ENCODE results near the gene BCDIN3D. TPM values are rescaled to one million over a fixed set of nuclear protein-coding genes. Genes with fewer than 3 reads are reported as not detected.

BCDIN3D gene
- total RNA-seq: 1 to 10 TPM; 1.9 to 3.4 (median 2.7) TPM

GRCh38 chr12:49842519-49843352, at the start of gene BCDIN3D:
Gene BCDIN3D, minus strand, starts transcription at chr12:49843106. Its CDS starts 19 bp downstream, at chr12:49843087.
- TF ChIP-seq, protein P1, sequence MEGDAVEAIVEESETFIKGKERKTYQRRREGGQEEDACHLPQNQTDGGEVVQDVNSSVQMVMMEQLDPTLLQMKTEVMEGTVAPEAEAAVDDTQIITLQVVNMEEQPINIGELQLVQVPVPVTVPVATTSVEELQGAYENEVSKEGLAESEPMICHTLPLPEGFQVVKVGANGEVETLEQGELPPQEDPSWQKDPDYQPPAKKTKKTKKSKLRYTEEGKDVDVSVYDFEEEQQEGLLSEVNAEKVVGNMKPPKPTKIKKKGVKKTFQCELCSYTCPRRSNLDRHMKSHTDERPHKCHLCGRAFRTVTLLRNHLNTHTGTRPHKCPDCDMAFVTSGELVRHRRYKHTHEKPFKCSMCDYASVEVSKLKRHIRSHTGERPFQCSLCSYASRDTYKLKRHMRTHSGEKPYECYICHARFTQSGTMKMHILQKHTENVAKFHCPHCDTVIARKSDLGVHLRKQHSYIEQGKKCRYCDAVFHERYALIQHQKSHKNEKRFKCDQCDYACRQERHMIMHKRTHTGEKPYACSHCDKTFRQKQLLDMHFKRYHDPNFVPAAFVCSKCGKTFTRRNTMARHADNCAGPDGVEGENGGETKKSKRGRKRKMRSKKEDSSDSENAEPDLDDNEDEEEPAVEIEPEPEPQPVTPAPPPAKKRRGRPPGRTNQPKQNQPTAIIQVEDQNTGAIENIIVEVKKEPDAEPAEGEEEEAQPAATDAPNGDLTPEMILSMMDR (IDR thresholded peaks at IDR 0.05; ENCODE audit: low read depth): no peak

DNA sequence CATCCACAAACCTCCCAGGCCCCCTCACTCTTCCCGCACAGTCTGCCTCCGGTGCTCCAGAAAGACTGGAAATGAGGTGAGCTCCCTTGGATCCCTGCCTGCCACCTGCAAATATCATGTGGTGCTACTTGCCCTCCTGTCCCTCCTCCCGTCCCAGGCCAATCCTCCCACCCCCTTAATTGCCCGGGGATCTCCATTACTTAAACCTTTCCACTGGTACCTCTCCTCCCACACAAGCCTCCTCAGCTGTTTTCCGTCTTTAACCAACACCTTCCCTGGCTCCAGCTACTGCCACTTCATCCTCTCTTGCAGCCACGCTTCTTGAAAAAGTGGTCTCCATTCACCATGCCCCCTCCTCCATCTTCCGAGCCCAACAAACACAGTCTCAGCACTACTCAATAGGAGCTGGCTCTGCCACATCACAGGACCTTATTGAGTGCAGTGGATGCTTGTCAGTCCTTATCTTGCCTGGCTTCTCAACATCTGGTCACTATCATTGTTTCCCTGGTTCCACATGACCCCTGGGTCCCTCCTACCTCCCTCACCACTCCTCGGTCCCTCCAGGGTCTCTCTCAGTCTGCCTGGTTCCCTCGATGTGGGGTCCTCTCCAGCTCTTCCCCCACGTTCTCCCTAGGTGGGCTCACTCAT, 49.3 kb upstream of the BCDIN3D start:
- TF ChIP-seq, protein P1 (IDR thresholded peaks at IDR 0.05; ENCODE audit: low read depth): no peak

DNA sequence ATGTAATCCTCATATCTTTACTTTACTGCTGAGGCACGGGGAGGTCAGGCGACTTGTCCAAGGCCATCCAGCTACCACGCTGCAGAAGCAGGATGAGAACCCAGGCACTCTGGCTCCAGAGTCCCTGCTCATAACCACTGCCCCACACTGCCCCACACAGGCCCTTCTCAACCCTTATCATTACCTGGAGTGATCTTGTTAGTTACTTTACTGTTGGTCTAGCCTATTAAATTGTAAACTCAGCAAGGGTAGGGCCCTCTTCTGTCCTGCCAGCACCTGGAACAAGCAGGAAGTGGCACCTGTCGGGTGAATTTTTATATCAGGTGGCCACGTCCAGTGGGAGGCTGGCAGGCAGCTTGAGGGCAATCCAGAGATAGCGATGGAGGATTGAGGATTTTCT, 48.6 kb upstream of the BCDIN3D start:
- TF ChIP-seq, protein P1 (IDR thresholded peaks at IDR 0.05; ENCODE audit: low read depth): no peak

GRCh38 chr12:49891012-49891411, 48.1 kb upstream of the BCDIN3D start:
- TF ChIP-seq, protein P1 (IDR thresholded peaks at IDR 0.05; ENCODE audit: low read depth): no peak

- TF ChIP-seq, protein P1 (IDR thresholded peaks at IDR 0.05; ENCODE audit: low read depth): no peak
Measured at GRCh38 chr12:49890096-49890461, 47.2 kb upstream of the BCDIN3D start.

GRCh38 chr12:49889361-49890095, 46.6 kb upstream of the BCDIN3D start:
- TF ChIP-seq, protein P1 (IDR thresholded peaks at IDR 0.05; ENCODE audit: low read depth): no peak
